ENCODE data around the gene NFYA. TPM values are rescaled to one million over a fixed set of nuclear protein-coding genes. Genes with fewer than 3 reads are reported as not detected.

The NFYA gene
- 10 to 100 TPM in 1 of 2 donors, 1 to 10 TPM in 1; 8.4 to 10.6 TPM for total RNA-seq
- long read RNA-seq, donor 1, partial matches to known transcripts = 1 of 2 reads
- long read RNA-seq, donor 1, other reads (novel, unspliced or antisense) = 1 of 2 reads
- long read RNA-seq, donor 2, partial matches to known transcripts = 4 of 10 reads
- long read RNA-seq, donor 2, other reads (novel, unspliced or antisense) = 4 of 10 reads

- intact Hi-C loops (cut with DNase I) = no loop called here
- DNase-seq (ENCODE audit: low spot score) = peak; percentile 100
Observed at GRCh38 chr6:41072836-41073202, at the start of gene NFYA. NFYA (plus strand) TSS chr6:41072974; CDS start chr6:41079090, 6,116 bp downstream.

DNA sequence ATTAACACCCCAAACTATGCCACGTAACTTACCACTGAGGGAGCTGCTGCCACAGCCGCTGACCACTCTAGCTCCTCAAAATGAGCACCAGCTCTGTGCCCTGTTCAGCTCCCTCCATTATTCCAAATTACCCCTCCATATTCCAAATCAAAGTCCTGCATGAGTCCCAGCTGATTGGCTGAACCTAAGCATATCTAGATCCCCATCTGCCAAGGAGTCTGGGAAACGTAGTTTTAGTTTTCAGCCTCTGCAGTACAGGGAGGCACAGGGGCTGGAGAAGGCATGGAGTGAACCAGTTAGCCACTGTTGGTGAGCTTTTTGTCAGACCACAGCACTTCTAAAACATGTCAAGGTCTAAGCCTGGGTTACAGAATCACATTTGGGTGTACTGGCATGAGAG lies 49.7 kb upstream of the NFYA start:
- intact Hi-C loops (cut with DNase I) = loop anchor here in 1 of 2 donors (10.0 kb wide), 1 partner anchor 128 kb away; no protein-coding TSS in a partner anchor
- DNase-seq (ENCODE audit: low spot score) = no peak

GRCh38 chr6:41025966-41026530 lies 46.7 kb upstream of the NFYA start:
- DNase-seq (ENCODE audit: low spot score) = no peak
- intact Hi-C loops (cut with DNase I) = loop anchor here in 1 of 2 donors (10.0 kb wide), 1 partner anchor 131 kb away; no protein-coding TSS in a partner anchor

DNA sequence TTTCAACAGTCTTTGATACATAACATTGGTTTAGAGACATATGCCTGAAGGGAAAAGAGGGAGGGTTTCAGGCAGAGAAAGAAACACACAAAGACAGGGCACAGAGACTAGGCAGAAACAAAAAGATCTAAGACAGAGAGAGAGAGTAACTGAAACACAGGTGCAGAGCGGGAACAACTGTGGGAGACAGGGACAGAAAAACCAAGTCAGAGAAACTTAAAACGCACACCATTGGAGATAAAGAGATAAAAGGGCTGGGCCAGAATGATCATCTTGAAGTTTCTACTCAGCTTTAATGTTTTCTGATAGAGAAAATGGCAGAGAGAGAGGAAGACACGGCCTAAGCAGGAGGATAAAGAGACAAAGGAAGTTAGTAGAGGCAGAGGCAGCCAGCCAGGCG lies 45.5 kb upstream of the NFYA start:
- DNase-seq (ENCODE audit: low spot score) = no peak
- intact Hi-C loops (cut with DNase I) = loop anchor here in 1 of 2 donors (10.0 kb wide), 1 partner anchor 132 kb away; no protein-coding TSS in a partner anchor

- peak; percentile 96 for DNase-seq (ENCODE audit: low spot score)
- intact Hi-C loops (cut with DNase I) = loop anchor here in 1 of 2 donors (10.0 kb wide), 1 partner anchor 133 kb away; no protein-coding TSS in a partner anchor
Observed at GRCh38 chr6:41027799-41028560, 44.8 kb upstream of the NFYA start.

DNA sequence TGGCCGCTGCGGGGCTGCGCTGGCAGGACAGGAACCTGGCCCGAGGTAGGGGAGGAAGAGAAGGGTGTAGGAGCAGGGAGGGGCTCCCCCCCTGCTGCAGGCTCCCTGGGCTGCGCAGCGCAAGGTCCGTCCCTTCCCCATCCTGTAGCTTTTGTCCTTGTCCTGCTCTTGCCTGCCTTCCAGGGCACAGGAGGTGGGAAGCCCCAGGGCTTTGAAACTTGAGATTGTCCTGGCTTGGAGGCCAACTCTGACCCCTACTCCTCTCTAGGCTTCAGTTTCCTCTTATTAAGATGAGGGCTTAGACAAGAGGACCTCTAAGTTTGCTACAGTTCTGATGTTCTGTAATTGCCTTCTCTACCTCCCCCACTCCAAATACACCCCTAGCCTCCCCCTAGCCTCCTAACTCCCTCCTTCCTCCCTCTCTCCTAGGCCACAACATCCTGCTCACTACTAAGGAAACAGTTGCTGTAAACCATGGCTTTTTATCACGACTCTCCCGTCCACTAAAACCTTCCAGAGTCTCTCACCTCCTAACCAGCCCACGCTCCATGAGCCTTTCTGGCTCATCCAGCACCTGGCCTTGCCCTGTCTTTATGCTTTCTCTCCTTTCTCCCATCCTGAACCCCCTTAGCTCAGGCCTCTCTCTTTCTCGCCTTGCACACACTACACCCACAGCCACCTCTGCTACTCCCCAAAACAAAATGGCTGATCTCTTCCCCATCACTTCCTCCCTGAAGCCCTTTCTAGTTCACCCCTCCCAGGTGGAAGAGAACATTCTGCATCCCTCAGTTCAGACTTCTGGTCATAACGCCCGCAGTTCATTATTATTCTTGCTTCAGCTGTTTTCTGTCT lies 44.0 kb upstream of the NFYA start:
- intact Hi-C loops (cut with DNase I) = loop anchor here in 1 of 2 donors (10.0 kb wide), 1 partner anchor 134 kb away; no protein-coding TSS in a partner anchor
- DNase-seq (ENCODE audit: low spot score) = no peak

- no peak for DNase-seq (ENCODE audit: low spot score)
- intact Hi-C loops (cut with DNase I) = no loop called here
Observed at GRCh38 chr6:41032830-41033229, 39.9 kb upstream of the NFYA start.

- intact Hi-C loops (cut with DNase I) = no loop called here
- DNase-seq (ENCODE audit: low spot score) = no peak
Observed at GRCh38 chr6:41033776-41034175, 39.0 kb upstream of the NFYA start.

- intact Hi-C loops (cut with DNase I) = no loop called here
- no peak for DNase-seq (ENCODE audit: low spot score)
Observed at GRCh38 chr6:41036186-41036585, 36.6 kb upstream of the NFYA start.

- DNase-seq (ENCODE audit: low spot score) = no peak
- intact Hi-C loops (cut with DNase I) = no loop called here
Observed at GRCh38 chr6:41036601-41037000, 36.2 kb upstream of the NFYA start.

- DNase-seq (ENCODE audit: low spot score) = no peak
- intact Hi-C loops (cut with DNase I) = no loop called here
Observed at GRCh38 chr6:41037107-41037900, 35.5 kb upstream of the NFYA start.

GRCh38 chr6:41038205-41038604 lies 34.6 kb upstream of the NFYA start:
- DNase-seq (ENCODE audit: low spot score) = no peak
- intact Hi-C loops (cut with DNase I) = no loop called here

GRCh38 chr6:41039060-41039998 lies 33.4 kb upstream of the NFYA start, which contains the start of gene UNC5CL:
UNC5CL (minus strand) TSS chr6:41039221; CDS start chr6:41035074, 4,147 bp downstream.
- DNase-seq (ENCODE audit: low spot score) = no peak
- intact Hi-C loops (cut with DNase I) = no loop called here

DNA sequence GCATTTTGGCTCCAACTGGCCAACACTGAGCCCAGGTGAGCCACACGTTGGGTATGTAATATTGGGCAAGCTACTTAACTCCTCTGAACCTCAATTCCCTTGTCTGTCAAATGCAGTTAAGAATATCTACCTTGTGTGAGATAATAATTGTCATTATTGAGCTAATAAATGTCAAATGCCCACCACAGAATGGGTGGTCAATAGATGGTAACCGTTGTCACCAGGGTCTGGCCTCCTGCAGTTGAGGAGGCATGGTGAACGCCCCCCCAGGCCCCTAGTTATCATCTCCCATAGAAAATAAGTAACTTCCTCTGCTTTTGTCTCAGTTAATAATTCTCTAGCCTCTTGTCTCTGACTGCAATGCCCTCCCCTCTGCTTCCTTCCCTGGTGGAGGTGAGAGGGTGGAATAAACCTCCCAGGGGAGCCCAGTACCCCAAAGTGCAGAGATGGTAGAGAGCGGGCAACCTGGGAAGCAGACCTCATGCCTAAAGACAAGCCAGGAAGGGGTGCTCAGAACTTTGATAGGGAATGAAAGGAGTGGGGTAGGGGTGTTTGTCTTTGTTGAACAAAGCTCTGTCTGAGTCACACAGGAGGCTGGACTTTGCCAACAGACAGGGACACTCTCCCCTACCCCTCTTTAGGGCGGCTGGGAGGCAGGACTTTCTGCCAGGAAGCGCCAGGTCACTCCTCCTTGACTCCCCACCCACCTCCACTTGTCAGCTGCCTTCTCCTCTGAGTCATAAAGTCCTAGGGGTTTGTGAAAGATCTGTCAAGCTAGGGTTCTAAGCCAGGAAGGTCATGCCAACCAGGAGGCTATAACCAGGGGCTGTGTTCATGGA lies 32.5 kb upstream of the NFYA start:
- intact Hi-C loops (cut with DNase I) = no loop called here
- DNase-seq (ENCODE audit: low spot score) = no peak

- intact Hi-C loops (cut with DNase I) = no loop called here
- no peak for DNase-seq (ENCODE audit: low spot score)
Observed at GRCh38 chr6:41040940-41041536, 31.7 kb upstream of the NFYA start.

Data from posterior vena cava (tissue), 2 donors.